ENCODE results near the gene GLOD4.
"Not testable (repeated sequence)": the region's sequence is repeated elsewhere in the genome, so short reads cannot be mapped to it uniquely, and the experiment has no call there.

The GLOD4 gene

DNA sequence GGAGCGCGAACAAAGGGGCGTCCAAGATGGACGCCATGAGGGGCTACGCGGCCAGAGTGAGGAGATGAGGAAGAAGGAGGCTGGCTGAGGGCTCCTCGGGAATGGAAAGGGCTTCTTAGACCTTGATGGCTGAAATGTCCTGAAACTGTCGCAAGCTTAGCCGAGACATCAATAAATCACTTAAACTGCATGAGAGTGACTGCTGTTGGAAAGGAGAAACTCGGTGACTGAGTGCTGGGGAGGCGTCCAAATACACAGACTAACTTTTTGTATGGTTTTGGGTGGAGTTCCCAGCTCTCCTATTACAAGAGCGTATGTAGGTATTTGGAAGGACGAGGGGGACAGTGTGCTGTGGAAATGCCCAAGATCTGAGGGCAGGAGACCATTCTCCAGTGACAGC lies 28.7 kb downstream of the GLOD4 start:
- TF ChIP-seq, protein P1, sequence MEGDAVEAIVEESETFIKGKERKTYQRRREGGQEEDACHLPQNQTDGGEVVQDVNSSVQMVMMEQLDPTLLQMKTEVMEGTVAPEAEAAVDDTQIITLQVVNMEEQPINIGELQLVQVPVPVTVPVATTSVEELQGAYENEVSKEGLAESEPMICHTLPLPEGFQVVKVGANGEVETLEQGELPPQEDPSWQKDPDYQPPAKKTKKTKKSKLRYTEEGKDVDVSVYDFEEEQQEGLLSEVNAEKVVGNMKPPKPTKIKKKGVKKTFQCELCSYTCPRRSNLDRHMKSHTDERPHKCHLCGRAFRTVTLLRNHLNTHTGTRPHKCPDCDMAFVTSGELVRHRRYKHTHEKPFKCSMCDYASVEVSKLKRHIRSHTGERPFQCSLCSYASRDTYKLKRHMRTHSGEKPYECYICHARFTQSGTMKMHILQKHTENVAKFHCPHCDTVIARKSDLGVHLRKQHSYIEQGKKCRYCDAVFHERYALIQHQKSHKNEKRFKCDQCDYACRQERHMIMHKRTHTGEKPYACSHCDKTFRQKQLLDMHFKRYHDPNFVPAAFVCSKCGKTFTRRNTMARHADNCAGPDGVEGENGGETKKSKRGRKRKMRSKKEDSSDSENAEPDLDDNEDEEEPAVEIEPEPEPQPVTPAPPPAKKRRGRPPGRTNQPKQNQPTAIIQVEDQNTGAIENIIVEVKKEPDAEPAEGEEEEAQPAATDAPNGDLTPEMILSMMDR (IDR thresholded peaks at IDR 0.05; ENCODE audit: insufficient read depth, low read depth, low read length, missing control alignments): no peak
- DNase-seq (ENCODE audit: low read depth): no peak

DNA sequence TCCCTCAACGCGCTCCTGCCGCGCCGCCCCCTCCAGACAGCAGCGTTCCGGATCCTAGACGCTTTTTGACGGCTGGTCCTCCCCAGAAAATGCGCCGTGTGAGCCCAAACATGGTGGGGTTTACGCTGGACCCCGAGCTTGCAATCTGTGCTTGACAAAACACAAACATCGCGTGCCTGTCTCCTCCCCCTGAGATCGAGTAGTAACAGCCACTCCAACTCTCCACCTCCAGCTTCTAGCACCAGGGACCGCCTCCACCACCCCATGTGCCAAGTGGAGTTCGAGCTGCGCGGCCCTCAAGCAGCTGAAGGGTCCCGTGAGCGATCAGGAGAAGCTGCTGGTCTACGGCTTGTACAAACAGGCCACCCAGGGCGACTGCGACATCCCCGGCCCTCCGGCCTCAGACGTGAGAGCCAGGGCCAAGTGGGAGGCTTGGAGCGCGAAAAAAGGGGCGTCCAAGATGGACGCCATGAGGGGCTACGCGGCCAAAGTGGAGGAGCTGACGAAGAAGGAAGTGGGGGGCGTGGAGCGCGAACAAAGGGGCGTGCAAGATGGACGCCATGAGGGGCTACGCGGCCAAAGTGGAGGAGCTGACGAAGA lies 29.4 kb downstream of the GLOD4 start:
- peak; percentile 61 for DNase-seq (ENCODE audit: low read depth)
- TF ChIP-seq, protein P1 (IDR thresholded peaks at IDR 0.05; ENCODE audit: insufficient read depth, low read depth, low read length, missing control alignments): no peak
- peak overlapping the region; percentile 94 for H3K4me3 ChIP-seq (ENCODE audit: low read depth, low read length)

More for the DNA sequence above, 28.7 kb downstream of the GLOD4 start:
- H3K4me3 ChIP-seq (ENCODE audit: low read depth, low read length): no peak overlapping the region

DNA sequence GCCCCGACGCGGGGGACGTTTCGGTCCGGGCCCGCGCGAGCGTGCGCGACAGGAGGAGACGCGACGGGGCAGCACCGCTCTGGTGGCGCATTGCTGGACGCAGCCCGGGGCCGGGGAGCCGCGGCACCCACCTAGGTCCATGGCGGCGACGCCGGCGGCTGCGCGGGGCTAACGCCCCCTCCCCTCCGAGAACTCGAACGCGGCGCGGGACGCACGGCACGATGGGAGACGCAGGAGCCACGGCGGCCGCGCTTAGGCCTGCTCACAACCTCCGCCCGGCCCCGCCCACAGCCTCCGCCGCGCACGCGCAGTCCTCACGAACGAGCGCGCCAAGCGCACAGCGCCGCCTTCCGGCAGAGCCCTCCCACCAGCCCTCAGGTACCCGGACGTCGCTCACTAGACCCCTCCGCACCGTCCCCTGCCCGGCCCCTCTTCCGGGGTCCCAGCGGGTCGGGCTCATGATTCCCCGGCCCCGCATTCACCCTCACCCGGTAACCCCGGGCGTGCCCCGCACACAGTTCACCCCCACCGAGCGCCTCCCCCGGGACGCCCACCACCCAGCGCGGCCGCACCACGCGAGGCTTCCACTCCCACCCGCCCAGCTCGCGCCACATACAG lies 30.0 kb downstream of the GLOD4 start, which contains the start of gene GEMIN4:
TSS of gene GEMIN4 (minus strand) at position 263 of the 618 bp plus-strand sequence. CDS start at position 141, 122 bp downstream.
- TF ChIP-seq, protein P1 (IDR thresholded peaks at IDR 0.05; ENCODE audit: insufficient read depth, low read depth, low read length, missing control alignments): peak; percentile 99
- H3K4me3 ChIP-seq (ENCODE audit: low read depth, low read length): peak within 1 kb of the TSS; percentile 94
- peak; percentile 96 for DNase-seq (ENCODE audit: low read depth)

DNA sequence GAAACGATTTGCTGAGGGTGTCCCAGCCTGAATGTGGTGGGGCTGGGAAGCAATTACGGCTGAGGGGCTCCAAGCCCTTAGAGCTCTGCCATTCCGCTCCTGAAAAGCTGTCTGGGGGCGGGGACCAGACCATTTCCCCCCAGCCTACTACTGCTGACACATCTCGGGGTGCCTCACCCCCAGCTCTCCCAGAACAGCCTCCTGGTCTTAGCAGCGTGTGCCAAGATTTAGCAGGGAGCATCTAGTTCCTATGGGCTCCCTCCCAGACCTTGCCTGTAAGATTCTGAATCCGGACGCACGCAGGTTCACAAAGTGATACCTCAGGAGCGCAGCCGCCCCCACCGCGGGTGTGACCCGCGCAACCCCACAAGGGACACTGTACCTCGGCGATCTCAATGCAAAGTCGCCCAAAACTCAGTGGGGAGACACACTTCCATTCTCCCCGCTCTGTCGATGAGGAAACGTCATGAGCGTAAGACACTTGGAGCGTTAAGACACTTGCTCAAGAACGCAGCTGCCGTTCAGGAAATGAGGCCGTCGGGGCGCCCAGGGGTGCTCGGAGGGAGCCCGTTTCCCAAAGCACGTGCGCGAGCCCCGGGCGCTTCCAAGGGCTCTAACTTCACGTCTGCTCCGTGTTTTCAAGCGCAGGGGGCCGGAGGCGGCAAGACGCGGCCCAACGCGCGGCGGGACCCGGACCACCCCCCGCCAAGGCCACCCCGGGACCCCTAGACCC lies 30.6 kb downstream of the GLOD4 start:
- DNase-seq (ENCODE audit: low read depth): peak; percentile 76
- TF ChIP-seq, protein P1 (IDR thresholded peaks at IDR 0.05; ENCODE audit: insufficient read depth, low read depth, low read length, missing control alignments): no peak
- peak overlapping the region; percentile 94 for H3K4me3 ChIP-seq (ENCODE audit: low read depth, low read length)

DNA sequence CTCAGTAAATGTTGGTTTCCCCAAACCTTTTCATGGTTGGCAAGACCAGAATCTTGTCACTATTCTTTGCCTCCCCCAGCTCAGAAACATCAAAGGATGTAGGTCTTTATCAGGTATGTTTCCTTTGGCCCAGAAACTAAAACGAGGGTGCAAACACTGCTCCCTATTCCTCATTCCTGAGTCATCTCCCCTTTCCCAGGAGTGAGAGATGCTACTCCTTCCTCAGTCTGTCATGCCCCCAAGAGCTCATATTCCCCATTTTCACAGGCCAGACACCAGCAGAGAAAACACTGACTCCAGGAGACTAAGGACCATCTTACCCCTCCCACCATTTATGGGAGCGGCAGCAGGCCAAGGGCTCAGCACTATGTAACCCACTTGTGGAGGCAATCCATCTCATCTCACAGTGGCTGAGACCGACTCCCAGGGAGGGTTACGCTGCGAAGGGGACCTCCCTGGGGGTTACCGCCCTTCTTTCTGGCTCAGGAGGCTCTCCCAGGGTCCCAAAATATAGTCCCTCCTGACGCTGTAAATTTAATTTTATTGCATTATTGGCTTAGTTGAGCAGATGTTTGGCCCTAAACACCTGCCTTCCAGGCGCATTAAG lies 31.5 kb downstream of the GLOD4 start:
- DNase-seq (ENCODE audit: low read depth): no peak
- peak overlapping the region; percentile 94 for H3K4me3 ChIP-seq (ENCODE audit: low read depth, low read length)
- TF ChIP-seq, protein P1 (IDR thresholded peaks at IDR 0.05; ENCODE audit: insufficient read depth, low read depth, low read length, missing control alignments): no peak

DNA sequence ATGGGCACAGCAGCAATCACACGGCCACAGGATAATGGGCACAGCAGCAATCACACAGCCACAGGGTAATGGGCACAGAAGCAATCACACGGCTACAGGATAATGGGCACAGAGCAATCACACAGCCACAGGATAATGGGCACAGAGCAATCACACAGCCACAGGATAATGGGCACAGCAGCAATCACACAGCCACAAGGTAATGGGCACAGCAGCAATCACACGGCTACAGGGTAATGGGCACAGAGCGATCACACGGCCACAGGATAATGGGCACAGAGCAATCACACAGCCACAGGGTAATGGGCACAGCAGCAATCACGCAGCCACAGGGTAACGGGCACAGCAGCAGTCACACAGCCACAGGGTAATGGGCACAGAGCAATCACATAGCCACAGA lies 32.7 kb downstream of the GLOD4 start:
- H3K4me3 ChIP-seq (ENCODE audit: low read depth, low read length); DNase-seq (ENCODE audit: low read depth): not testable (repeated sequence)

DNA sequence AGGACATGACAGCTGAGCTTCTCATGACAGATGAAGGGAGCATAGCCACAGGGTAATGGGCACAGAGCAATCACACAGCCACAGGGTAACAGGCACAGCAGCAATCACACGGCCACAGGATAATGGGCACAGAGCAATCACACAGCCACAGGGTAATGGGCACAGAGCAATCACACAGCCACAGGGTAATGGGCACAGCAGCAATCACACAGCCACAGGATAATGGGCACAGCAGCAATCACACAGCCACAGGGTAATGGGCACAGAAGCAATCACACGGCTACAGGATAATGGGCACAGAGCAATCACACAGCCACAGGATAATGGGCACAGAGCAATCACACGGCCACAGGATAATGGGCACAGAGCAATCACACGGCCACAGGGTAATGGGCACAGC lies 33.5 kb downstream of the GLOD4 start:
- DNase-seq (ENCODE audit: low read depth); H3K4me3 ChIP-seq (ENCODE audit: low read depth, low read length): not testable (repeated sequence)

All from GM12865 (cell line).